Tibial nerve (tissue), 4 donors: Measurements from ENCODE around the gene PRKAG2. TPM values are rescaled to one million over a fixed set of nuclear protein-coding genes. Genes with fewer than 3 reads are reported as not detected.

ENCODE experiments used
- DNase-seq, 2 donors: peaks; one replicate each; pipeline ENCODE4 v3.0.0-alpha.2; 2019; ENCODE audit warnings: low spot score in 2 of 2
- H3K27ac ChIP-seq, 4 donors: fragments of 200-600 bp; sonication (generic) in 3 of 4; one replicate each; pipeline ENCODE4 v1.5.1; 2017 to 2019; ENCODE audit warnings: mild to moderate bottlenecking in 1 of 4
- H3K27me3 ChIP-seq, 2 donors: fragments of 200-600 bp; sonication (generic) in 1 of 2; one replicate each; pipeline versions ENCODE4 v1.5.1 to v1.6.0; 2017 to 2019
- H3K36me3 ChIP-seq, 3 donors: fragments of 200-600 bp; sonication (generic); one replicate each; pipeline ENCODE4 v1.5.1; 2018 to 2019
- H3K4me1 ChIP-seq, 4 donors: fragments of 200-600 bp; sonication (generic) in 3 of 4; one replicate each; pipeline ENCODE4 v1.5.1; 2017 to 2019
- H3K4me3 ChIP-seq, 4 donors: fragments of 200-600 bp; sonication (generic) in 3 of 4; one replicate each; pipeline ENCODE4 v1.5.1; 2017 to 2019; ENCODE audit warnings: mild to moderate bottlenecking in 1 of 4, moderate library complexity in 1 of 4
- H3K9me3 ChIP-seq, 4 donors: fragments of 200-600 bp; sonication (generic) in 3 of 4; one replicate each; pipeline ENCODE4 v1.5.1; 2017 to 2019
- EP300 ChIP-seq, 2 donors: sonication (generic); formaldehyde crosslinking; IDR thresholded peaks; one replicate each; pipeline ENCODE4 v1.6.1; 2017; ENCODE audit warnings: antibody characterized with exemption in 2 of 2, mild to moderate bottlenecking in 1 of 2
- POLR2A ChIP-seq, 2 donors: fragments of 450-650 bp; IDR thresholded peaks; one replicate each; pipeline ENCODE4 v1.6.1; 2017; ENCODE audit warnings: antibody characterized with exemption in 2 of 2, mild to moderate bottlenecking in 2 of 2, moderate library complexity in 2 of 2
- WGBS, 2 donors: methylation state at CpG; one replicate each; pipeline ENCODE4 v1.1.5; 2018; 5-methylcytosine and 5-hydroxymethylcytosine counted together
- small RNA-seq: library from RNA; depleted of rRNA; stranded (forward); fragments of <200 nt; gene quantifications from one replicate; pipeline ENCODE3, GENCODE V24; 2016
- total RNA-seq, 4 donors: library from RNA; depleted of rRNA; stranded (reverse); fragments of >200 nt; gene quantifications; one replicate each; pipeline ENCODE4 v1.1.0, GENCODE V29; 2016
- TF ChIP-seq, protein P1 (sequence below), 5 experiments: fragments of 200-600 bp in 3 of 5; fragments of 450-650 bp in 2 of 5; sonication (generic) in 3 of 5; IDR thresholded peaks; one replicate each; pipeline ENCODE4 v1.5.1; 2016 to 2019; ENCODE audit warnings: antibody characterized with exemption in 5 of 5, mild to moderate bottlenecking in 3 of 5, moderate library complexity in 2 of 5

Gene PRKAG2
- total RNA-seq, 4 donors from 2014 or later: 24.5 to 82.6 (median 38.3) TPM

- peaks cover 0 to 85% (median 29%) of the 10 kb centered on the region in 4 donors for H3K4me1 ChIP-seq
Observed at GRCh38 chr7:151508991-151509390, 367.9 kb downstream of the PRKAG2 start.

GRCh38 chr7:151507806-151508205 lies 369.1 kb downstream of the PRKAG2 start:
- Histone ChIP-seq H3K9me3 (no peaks in the 10 kb centered on the region), H3K27me3 (no peaks in the 10 kb centered on the region), H3K36me3 (no peaks in the 10 kb centered on the region), H3K4me1 (peaks cover 0 to 81% (median 32%) of the 10 kb centered on the region in 4 donors), H3K4me3 (no peak overlapping the region), H3K27ac (peak overlapping the region in 2 of 4 donors; percentile 53 to 59)
- no peak for DNase-seq
- WGBS, 2 donors: 57 to 62% methylated on average over 2 of the region's 2 CpGs
- TF ChIP-seq, protein P1, sequence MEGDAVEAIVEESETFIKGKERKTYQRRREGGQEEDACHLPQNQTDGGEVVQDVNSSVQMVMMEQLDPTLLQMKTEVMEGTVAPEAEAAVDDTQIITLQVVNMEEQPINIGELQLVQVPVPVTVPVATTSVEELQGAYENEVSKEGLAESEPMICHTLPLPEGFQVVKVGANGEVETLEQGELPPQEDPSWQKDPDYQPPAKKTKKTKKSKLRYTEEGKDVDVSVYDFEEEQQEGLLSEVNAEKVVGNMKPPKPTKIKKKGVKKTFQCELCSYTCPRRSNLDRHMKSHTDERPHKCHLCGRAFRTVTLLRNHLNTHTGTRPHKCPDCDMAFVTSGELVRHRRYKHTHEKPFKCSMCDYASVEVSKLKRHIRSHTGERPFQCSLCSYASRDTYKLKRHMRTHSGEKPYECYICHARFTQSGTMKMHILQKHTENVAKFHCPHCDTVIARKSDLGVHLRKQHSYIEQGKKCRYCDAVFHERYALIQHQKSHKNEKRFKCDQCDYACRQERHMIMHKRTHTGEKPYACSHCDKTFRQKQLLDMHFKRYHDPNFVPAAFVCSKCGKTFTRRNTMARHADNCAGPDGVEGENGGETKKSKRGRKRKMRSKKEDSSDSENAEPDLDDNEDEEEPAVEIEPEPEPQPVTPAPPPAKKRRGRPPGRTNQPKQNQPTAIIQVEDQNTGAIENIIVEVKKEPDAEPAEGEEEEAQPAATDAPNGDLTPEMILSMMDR (IDR thresholded peaks at IDR 0.05): no peak
- TF ChIP-seq POLR2A (IDR thresholded peaks at IDR 0.05): no peak
- TF ChIP-seq EP300 (IDR thresholded peaks at IDR 0.05): no peak

More at GRCh38 chr7:151508991-151509390, 367.9 kb downstream of the PRKAG2 start:
- 53 to 74% methylated on average over 6 of the region's 6 CpGs for WGBS, 2 donors
- Histone ChIP-seq H3K27me3 (no peaks in the 10 kb centered on the region), H3K9me3 (no peaks in the 10 kb centered on the region), H3K4me3 (no peak overlapping the region), H3K27ac (peak overlapping the region in 2 of 4 donors; percentile 59 to 68), H3K36me3 (no peaks in the 10 kb centered on the region)
- DNase-seq: no peak
- TF ChIP-seq, protein P1 (IDR thresholded peaks at IDR 0.05): no peak
- no peak for TF ChIP-seq EP300 (IDR thresholded peaks at IDR 0.05)

DNA sequence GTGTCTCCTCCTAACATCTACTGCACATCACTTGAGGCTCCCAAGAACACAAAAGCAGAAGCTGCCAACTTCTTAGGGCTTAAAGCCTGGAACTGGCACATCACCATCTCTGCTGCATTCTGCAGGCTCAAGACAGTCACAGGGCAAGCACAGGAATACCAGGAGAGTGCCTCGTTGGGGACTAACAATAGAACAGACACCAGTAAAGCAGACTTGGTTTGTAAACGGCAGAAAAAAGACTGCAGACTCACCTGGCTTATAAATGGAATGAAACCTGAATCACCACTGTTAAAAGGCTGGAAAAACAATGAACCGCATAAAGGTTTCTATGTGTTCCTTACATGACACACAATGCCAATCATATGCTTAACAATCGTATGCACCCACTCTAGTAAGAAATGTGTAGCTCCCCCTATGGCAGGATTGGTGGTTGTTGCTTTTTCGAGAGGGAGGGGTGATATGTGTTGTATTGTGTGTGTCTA lies 370.0 kb downstream of the PRKAG2 start:
- H3K36me3 ChIP-seq: no peaks in the 10 kb centered on the region
- no peak for DNase-seq
- H3K4me1 ChIP-seq: peaks cover 0 to 73% (median 24%) of the 10 kb centered on the region in 4 donors
- WGBS, 2 donors: 53 to 61% methylated on average over 5 of the region's 5 CpGs
- TF ChIP-seq POLR2A (IDR thresholded peaks at IDR 0.05): no peak
- no peak for TF ChIP-seq EP300 (IDR thresholded peaks at IDR 0.05)
- TF ChIP-seq, protein P1 (IDR thresholded peaks at IDR 0.05): no peak
- H3K27me3 ChIP-seq: no peaks in the 10 kb centered on the region
- peak overlapping the region in 2 of 4 donors; percentile 53 to 59 for H3K27ac ChIP-seq
- no peak overlapping the region for H3K4me3 ChIP-seq
- H3K9me3 ChIP-seq: no peaks in the 10 kb centered on the region

Small RNA genes within 50 kb of the gene (small RNA-seq; reads per million reads assigned to genes)
- gene RF00019: not detected
- gene RNU6-604P: not detected

Other genes starting within 250 kb of the PRKAG2 start
- gene GALNTL5, start 79.3 kb upstream of the PRKAG2 start, total RNA-seq: not detected
- 10 to 100 TPM; 27.9 to 45.7 (median 36.6) TPM for gene GALNT11, start 148.6 kb upstream of the PRKAG2 start, total RNA-seq